ENCODE measurements around the gene OR10H4. TPM values are rescaled to one million over a fixed set of nuclear protein-coding genes. Genes with fewer than 3 reads are reported as not detected.

OR10H4 gene
- total RNA-seq, 1 experiment from 2014 or later = not detected

DNA sequence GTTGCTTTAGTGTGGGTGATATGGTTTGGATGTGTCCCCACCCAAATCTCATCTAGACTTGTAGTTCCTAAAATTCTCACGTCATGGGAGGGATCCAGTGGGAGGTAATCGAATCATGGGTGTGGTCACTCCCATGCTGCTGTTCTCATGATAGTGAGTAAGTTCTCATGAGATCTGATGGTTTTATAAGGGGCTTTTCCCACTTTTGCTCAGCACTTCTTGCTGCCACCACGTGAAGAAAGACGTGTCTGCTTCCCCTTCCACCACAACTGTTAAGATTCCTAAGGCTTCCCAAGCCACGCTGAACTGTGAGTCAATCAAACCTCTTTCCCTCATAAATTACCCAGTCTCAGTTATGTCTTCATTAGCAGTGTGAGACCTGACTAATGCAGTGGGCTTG, 26.0 kb downstream of the OR10H4 start:
- ChIA-PET CTCF (no interaction called here), POLR2A (ENCODE audit: unreplicated experiment) (no interaction called here)
- BruUV-seq (replicated peaks) = no TSS peak
- intact Hi-C loops (cut with micrococcal nuclease) = no loop called here
- DNase-seq (no peak), ATAC-seq (no peak)
- no peaks in the 10 kb centered on the region for H3K9me2 ChIP-seq (replicated peaks; ENCODE audit: low read length)
- H4K20me1 ChIP-seq (ENCODE audit: low read length) = no peaks in the 10 kb centered on the region
- no peak overlapping the region for H2AFZ ChIP-seq (ENCODE audit: low read length)
- no peaks in the 10 kb centered on the region for H3K4me1 ChIP-seq (ENCODE audit: insufficient read depth, low read length)
- no peak for TF ChIP-seq EZH2 (IDR thresholded peaks at IDR 0.05; ENCODE audit: low read length, unreplicated experiment)
- TF ChIP-seq CTCF (conservative IDR thresholded peaks at IDR 0.05; ENCODE audit: low read depth, low read length) = no peak
- TF ChIP-seq EZH2phosphoT487 (IDR thresholded peaks at IDR 0.05; ENCODE audit: borderline replicate concordance, low read length) = no peak
- H3K79me2 ChIP-seq (ENCODE audit: low read length) = no peaks in the 10 kb centered on the region
- no peaks in the 10 kb centered on the region for H3F3A ChIP-seq (ENCODE audit: low read length, unreplicated experiment)
- H3K36me3 ChIP-seq (ENCODE audit: low read depth, low read length) = no peaks in the 10 kb centered on the region
- H3K27me3 ChIP-seq (ENCODE audit: low read length) = peaks cover 38% of the 10 kb centered on the region
- no peak overlapping the region for H3K27ac ChIP-seq (ENCODE audit: low read length)
- H3K4me3 ChIP-seq (ENCODE audit: low read length) = no peak overlapping the region
- no peak overlapping the region for H3K4me2 ChIP-seq (ENCODE audit: low read length)
- H3K9me3 ChIP-seq (ENCODE audit: low read length) = no peaks in the 10 kb centered on the region
- H3K9ac ChIP-seq (ENCODE audit: low read length) = no peak overlapping the region

GRCh38 chr19:15976836-15977689, 28.3 kb downstream of the OR10H4 start:
- Histone ChIP-seq H2AFZ (ENCODE audit: low read length) (no peak overlapping the region), H3K27me3 (ENCODE audit: low read length) (peaks cover 38% of the 10 kb centered on the region), H3K9me2 (replicated peaks; ENCODE audit: low read length) (no peaks in the 10 kb centered on the region), H4K20me1 (ENCODE audit: low read length) (no peaks in the 10 kb centered on the region), H3K4me2 (ENCODE audit: low read length) (no peak overlapping the region), H3K9ac (ENCODE audit: low read length) (no peak overlapping the region), H3K79me2 (ENCODE audit: low read length) (no peaks in the 10 kb centered on the region), H3K9me3 (ENCODE audit: low read length) (no peaks in the 10 kb centered on the region), H3F3A (ENCODE audit: low read length, unreplicated experiment) (no peaks in the 10 kb centered on the region), H3K27ac (ENCODE audit: low read length) (no peak overlapping the region), H3K36me3 (ENCODE audit: low read depth, low read length) (no peaks in the 10 kb centered on the region), H3K4me1 (ENCODE audit: insufficient read depth, low read length) (peaks cover 10% of the 10 kb centered on the region), H3K4me3 (ENCODE audit: low read length) (no peak overlapping the region)
- BruUV-seq (replicated peaks) = no TSS peak
- no peak for ATAC-seq
- intact Hi-C loops (cut with micrococcal nuclease) = no loop called here
- ChIA-PET POLR2A (ENCODE audit: unreplicated experiment) (no interaction called here), CTCF (no interaction called here)
- no peak for DNase-seq
- no peak for TF ChIP-seq CTCF (conservative IDR thresholded peaks at IDR 0.05; ENCODE audit: low read depth, low read length)
- TF ChIP-seq EZH2phosphoT487 (IDR thresholded peaks at IDR 0.05; ENCODE audit: borderline replicate concordance, low read length) = no peak
- no peak for TF ChIP-seq EZH2 (IDR thresholded peaks at IDR 0.05; ENCODE audit: low read length, unreplicated experiment)

DNA sequence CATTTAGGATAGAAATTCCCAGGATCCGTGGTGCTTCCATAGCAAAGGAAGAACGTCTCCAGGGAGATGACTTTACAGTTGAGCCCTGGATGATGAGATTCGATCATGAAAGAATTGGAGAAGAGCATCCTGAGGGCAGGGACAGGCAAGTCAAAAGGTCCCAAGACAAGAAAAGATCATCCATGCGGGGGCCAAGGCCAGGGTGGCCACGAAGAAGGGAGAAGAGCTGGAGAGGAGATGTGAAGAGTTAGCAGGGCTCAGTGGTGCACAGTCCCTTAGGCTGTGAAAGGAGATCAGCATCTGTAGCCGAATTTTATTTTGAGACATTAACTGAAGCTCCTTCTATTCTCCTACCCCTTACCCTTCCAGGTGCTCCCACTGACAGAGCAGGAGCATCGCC, 28.9 kb downstream of the OR10H4 start:
- Histone ChIP-seq H3K9me3 (ENCODE audit: low read length) (no peaks in the 10 kb centered on the region), H3K4me1 (ENCODE audit: insufficient read depth, low read length) (peaks cover 10% of the 10 kb centered on the region), H3K36me3 (ENCODE audit: low read depth, low read length) (no peaks in the 10 kb centered on the region), H3K27ac (ENCODE audit: low read length) (no peak overlapping the region), H3F3A (ENCODE audit: low read length, unreplicated experiment) (no peaks in the 10 kb centered on the region), H4K20me1 (ENCODE audit: low read length) (no peaks in the 10 kb centered on the region), H3K9ac (ENCODE audit: low read length) (no peak overlapping the region), H3K9me2 (replicated peaks; ENCODE audit: low read length) (no peaks in the 10 kb centered on the region), H3K79me2 (ENCODE audit: low read length) (no peaks in the 10 kb centered on the region), H2AFZ (ENCODE audit: low read length) (no peak overlapping the region), H3K4me3 (ENCODE audit: low read length) (no peak overlapping the region), H3K4me2 (ENCODE audit: low read length) (no peak overlapping the region), H3K27me3 (ENCODE audit: low read length) (peaks cover 38% of the 10 kb centered on the region)
- BruUV-seq (replicated peaks) = no TSS peak
- POLR2A ChIA-PET (ENCODE audit: unreplicated experiment) = no interaction called here
- DNase-seq (no peak), ATAC-seq (no peak)
- intact Hi-C loops (cut with micrococcal nuclease) = no loop called here
- CTCF ChIA-PET = no interaction called here
- no peak for TF ChIP-seq CTCF (conservative IDR thresholded peaks at IDR 0.05; ENCODE audit: low read depth, low read length)
- TF ChIP-seq EZH2phosphoT487 (IDR thresholded peaks at IDR 0.05; ENCODE audit: borderline replicate concordance, low read length) = no peak
- TF ChIP-seq EZH2 (IDR thresholded peaks at IDR 0.05; ENCODE audit: low read length, unreplicated experiment) = no peak

Data from PC-3 (cell line).